Activated CD8-positive, alpha-beta memory T cell treated with anti-CD3 and anti-CD28 coated beads, Interleukin-2, amount 50 U/mL, for 4 hours (primary cell): Measurements from ENCODE around the gene LEAP2.

ENCODE experiments used
- DNase-seq: peaks from one replicate; pipeline ENCODE4 v3.0.0-alpha.2; 2020

Gene LEAP2

GRCh38 chr5:132884548-132884947 lies 11.1 kb downstream of the LEAP2 start:
- DNase-seq: no peak

DNA sequence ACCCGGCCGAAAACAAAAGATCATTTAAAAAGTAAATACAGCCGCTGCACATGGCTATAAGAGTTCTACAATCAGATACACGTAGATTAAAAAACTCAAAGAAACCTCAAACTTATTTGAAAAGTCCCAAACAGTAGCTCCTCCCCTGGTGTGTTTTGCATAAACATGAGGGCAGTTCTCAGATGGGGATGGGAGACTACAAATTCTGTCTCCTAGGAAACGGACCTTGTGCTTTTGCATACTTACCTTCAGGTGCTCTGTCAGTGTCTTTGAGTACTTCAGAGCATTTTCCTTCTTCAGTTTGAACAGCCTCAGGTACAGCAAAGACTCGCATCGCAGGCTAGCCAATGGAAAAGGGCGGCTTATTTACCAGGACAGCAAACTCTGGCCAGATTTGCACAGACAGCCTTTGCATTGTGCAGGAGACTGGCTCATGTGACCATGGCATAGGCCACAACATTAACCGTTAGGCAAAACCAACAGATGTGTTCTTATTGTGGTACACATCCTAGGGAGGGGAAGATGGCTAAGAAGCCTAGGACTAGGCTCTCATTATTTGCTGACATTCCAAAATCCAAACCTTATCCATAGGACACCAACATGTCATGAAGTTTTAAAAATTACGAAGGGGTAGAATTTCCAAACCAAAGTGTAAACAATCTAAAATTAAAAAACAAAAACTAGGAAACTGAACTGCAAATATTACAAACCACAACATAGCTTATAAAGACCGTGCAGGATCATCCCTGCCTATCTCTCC lies 12.8 kb downstream of the LEAP2 start:
- DNase-seq: no peak

DNA sequence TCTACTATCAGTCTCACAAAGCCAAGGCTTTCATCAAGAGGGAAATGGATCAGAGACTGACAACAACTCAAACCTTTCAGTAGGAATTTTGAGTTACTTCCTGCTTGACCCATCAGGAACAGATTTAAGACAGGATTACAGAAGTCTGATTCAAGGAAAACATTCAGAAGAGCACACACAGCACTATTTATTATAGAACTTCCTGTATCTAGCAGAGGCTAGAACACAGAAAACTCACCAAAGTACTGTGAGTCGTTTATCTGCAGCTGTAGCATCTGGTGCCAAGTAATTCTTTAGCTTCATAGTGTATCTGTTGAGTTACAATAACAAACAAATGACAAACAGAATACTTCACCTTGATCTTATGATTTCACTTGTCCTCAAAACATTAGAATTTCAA lies 13.8 kb downstream of the LEAP2 start:
- no peak for DNase-seq

DNA sequence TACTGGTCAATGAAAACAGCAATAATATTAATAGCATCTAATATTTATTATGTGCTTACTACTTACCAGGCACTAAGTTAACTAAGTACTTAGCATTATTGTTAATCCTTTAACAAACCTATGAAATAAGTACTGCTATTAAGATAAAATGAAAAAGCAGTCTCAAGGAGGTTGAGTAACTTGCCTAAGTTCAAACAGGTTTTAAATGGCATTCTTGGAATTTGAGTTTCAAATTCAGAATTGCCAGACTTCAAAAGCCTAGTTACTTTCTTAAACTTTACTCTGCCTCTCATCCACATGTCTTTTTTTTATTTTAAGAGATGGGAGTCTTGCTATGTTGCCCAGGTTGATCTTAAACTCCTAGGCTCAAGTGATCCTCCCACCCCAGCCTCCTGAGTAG lies 16.0 kb downstream of the LEAP2 start:
- DNase-seq: no peak

DNA sequence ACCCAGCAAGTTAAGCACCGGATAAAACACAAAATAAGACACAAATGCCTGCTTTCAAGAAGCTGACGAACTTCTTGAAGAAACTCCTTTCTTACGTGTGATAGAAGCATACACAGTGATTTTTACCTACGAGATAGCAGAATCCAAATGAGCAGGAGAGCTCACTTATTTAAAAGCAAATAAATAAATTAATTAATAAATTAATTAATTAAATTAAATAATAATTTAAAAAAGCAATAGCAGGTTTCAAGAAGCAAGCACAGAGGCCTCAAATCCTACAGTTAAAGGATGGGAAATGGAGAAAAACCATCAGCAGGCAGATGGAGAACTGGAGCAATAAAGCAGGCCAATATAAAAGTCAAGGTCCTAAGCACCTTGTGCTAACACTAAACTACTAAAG lies 17.3 kb downstream of the LEAP2 start:
- no peak for DNase-seq

GRCh38 chr5:132895719-132896305 lies 22.3 kb downstream of the LEAP2 start:
- DNase-seq: no peak

DNA sequence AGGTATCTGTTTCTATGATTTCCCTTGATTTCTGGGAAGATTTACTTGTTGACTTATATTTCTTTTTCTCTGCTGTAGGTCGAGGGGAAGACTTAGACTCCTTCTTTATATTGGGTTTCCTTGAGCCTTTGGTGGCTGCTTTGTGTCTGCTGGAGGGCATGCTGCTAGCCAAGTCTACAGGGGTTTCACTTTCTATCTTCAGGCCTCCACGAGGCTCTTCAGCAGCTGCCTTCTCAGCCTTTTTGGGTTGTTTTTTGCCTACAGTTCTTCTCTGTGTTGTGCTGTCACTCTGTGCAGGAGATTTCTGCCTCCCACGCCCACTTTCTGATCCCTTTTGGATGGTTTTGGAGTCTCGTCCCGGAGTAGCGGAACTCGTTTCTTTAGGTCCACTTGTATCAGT lies 23.2 kb downstream of the LEAP2 start:
- DNase-seq: no peak

DNA sequence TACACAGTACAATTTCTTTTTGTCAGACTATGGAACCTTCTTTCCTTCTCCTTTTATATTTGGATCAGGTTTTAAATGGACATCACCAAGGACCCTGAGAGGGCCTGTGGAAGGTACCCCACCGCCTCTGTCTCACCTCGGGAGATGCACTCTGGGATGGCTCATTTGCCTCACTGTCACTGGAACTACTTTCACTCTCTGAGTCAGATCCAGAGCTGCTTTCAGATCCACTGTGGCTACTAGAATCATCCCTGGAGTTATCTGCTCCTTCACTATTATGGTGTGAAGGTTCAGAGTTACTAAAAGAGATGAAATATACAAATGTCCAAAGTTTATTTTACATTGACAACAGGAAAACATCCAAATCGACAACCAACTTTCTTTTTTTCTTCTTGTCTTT lies 24.6 kb downstream of the LEAP2 start:
- DNase-seq: no peak

DNA sequence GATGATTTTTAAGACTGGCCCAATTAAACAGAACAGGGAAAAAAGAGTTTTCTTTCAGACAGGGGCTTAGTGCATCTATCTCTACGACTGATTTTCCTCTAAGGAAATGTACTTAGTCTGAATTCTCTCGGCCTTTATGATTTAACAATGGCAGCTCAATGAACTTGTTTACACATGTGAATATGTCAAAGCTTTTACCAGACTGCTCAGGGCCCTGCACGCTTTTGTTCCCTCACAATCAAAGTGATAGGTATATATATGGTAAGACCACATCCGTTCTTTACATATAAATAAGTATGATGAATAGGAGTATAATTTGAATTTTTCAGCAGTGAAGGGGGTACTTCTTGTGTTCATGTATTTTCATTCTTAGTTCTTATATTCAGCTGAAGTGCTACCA lies 27.6 kb downstream of the LEAP2 start:
- no peak for DNase-seq

GRCh38 chr5:132901730-132902129 lies 28.3 kb downstream of the LEAP2 start:
- no peak for DNase-seq

- no peak for DNase-seq
Observed at GRCh38 chr5:132905938-132906337, 32.5 kb downstream of the LEAP2 start.

DNA sequence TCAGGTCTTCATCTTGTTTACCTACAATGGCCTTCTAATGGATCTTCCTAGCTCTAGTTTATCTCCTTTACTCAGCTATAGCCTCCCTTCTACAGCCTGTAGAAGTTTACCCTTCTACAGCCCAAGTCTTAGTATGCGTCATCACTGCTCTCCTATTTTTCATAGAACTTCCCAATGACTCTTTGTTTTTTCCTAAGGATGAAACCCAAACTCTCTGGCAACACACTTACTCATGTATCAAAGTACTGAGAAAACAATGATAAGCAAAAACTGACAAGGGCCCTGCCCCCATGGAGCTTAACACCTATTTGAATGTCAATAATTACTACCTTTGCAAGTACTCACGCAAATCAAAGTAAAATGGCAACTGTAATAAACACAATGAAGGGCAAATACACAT lies 33.7 kb downstream of the LEAP2 start:
- DNase-seq: no peak

- no peak for DNase-seq
Observed at GRCh38 chr5:132909702-132910101, 36.2 kb downstream of the LEAP2 start.

GRCh38 chr5:132915681-132916080 lies 42.2 kb downstream of the LEAP2 start:
- no peak for DNase-seq

GRCh38 chr5:132916086-132916485 lies 42.6 kb downstream of the LEAP2 start:
- DNase-seq: no peak
